Measurements from ENCODE around the gene CHURC1.
"Not testable (repeated sequence)": the region's sequence is repeated elsewhere in the genome, so short reads cannot be mapped to it uniquely, and the experiment has no call there.

- not testable (repeated sequence) for TF ChIP-seq CTCF, POLR2A (IDR thresholded peaks at IDR 0.05)
Measured at GRCh38 chr14:64913477-64913876, 778 bp upstream of the CHURC1 start.
